IPS DF 4.7 (cell line): ENCODE measurements around the gene GNAS.

Source experiments
- DNase-seq: peaks from one replicate; pipeline ENCODE4 v3.0.0-alpha.2; 2013; ENCODE audit warnings: low spot score; ENCODE audit errors: extremely low read depth

Gene GNAS

DNA sequence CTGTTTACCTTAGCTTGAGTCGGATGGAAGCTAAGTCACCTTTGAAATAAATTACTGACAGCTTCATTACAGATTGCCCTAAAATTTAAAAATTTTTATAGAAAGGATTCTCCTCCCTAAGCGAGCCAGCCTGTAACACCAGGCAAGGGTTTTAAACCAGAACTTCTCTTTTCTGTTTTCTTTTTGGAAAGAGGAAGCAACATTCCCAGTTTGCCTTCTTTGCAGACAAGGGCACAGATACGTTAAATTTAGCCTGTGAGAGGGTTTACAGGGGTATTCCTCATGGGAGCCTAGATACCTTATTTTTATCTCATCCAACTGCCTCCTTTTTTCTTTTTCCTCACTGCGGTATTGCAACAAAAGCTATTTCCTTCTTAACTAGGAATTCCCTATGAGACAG, 45.0 kb downstream of the GNAS start:
- no peak for DNase-seq

DNA sequence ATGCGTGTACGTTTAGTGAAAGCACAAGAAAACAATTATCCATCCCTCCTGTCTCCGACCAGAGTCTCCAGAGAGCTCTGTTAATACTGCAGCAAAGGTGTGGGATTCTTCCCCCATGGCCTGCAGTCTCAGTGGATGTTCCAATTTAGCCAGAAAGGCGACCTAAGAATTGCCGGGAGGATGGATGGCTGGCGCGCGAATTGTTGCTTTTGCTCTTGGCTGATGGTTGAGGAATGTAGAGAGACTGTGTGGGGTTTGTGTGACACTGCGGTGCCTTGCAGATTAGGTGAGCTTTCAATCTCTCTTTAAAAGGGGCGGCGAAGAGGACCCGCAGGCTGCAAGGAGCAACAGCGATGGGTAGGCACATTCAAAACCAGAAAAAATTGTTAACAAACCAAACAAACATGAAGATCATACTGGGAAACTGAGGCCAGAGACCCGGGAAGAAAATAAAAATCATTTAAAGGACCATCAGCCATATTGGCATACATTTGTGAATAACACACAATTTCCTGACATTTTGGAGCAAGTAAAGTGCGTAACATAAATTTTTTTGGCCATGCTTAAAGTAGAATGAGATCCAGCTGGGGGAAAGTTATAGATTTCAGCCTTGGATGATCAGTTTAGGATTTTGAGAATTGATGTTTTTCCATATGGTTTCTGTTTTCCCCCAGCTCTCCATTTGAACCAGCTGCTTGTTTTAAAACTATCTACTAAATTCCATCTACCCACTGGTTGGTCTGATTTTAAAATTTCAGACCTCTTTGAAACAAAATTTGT, 46.3 kb downstream of the GNAS start:
- DNase-seq = no peak

- DNase-seq = no peak
Measured at GRCh38 chr20:58899512-58899911, 47.0 kb downstream of the GNAS start.

DNA sequence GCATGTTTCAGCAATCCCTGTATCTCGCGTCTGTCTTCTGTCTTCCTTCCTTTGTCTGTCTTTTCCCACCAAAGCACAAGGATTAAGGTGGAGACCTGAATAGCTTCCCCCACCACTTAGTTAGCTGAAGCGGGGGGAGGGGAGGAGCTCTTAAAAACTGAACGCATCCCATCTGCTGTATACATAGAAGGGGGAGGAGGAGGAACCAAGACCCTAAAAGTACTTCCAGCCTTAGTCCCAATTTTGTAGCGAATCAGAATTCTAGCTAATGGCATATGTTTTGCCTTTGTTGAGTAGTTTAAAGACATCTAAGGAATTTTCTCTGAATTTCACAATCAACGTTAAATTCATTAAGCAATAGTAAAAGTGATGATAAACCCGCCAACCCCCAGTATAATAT, 47.9 kb downstream of the GNAS start:
- DNase-seq = no peak

DNA sequence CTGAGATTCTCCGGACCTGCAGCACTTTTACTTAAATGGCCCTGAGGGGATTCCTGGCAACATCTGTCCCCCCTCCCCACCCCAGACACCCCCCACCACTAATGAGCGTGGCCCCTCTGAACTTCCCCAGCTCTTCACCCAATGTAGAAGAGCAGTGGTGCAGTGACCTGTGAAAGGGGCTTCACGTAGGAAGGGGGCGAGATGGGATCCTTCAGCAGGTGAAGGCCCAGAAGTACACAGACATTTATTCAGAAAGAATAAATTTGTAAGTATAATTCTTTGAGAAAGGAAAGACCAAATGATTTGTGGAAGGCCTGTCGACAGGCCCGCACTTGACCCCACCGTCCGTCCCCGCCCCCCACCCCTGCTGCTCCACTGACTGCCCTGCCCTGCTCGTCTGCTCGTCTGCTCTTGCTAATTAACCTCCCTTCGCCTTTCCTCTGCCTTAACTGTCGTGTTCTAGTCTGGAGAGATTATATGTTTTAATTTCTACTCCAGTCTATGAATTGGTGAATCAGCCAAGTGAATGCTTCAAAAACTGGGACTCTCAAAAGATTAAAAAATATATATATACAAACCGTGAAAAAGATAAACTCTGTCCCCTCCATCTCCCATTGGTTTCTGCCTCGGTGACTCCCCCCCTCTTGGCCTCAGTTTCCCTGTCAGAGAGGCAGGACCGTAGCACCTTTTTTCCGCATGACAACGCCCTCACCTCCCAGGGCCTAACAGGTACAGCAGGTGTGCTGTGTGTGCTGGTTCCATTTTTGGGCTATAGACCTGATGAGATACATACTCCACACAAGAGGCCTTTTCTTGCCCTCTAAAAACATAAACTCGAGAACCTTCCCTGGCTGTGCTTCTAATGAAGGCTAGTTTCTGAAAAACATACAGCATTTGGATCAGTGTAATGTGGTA, 49.2 kb downstream of the GNAS start:
- DNase-seq = no peak

GRCh38 chr20:58903614-58904013, 51.1 kb downstream of the GNAS start:
- DNase-seq = no peak

DNA sequence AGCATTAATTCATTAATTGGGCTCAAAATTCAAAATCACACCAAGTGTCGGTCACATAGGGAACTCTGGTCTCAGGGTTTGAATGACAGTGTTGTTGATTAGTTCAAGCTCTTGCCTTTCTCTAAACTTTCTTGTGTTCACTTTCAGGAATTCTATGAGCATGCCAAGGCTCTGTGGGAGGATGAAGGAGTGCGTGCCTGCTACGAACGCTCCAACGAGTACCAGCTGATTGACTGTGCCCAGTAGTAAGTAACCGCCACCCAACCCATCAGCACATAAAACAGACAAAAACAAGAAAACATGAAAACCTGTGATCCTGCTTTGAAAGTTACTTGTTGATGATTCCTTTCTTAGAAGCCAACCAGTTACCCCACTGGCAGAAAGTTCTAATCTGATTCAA, 52.7 kb downstream of the GNAS start:
- DNase-seq = no peak

- no peak for DNase-seq
Measured at GRCh38 chr20:58906111-58906510, 53.6 kb downstream of the GNAS start.

DNA sequence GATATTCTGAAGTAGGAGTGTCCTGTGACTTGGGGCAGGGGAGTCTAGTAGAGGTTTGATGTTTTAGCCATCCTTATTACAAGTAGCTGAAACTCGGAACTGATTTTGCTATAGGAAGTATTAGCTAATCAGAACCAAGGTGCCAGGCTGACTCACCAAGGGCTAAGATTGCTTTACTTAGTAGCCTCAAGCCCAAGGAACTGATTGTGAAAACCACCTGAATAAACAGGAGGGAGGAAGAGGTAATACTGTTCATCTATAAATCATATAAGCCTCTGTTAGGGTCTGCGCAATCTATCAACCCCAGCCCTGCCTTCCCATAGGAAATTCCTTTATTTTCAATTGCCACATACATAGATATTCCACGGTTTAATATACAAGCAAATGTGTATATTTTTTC, 54.4 kb downstream of the GNAS start:
- no peak for DNase-seq

DNA sequence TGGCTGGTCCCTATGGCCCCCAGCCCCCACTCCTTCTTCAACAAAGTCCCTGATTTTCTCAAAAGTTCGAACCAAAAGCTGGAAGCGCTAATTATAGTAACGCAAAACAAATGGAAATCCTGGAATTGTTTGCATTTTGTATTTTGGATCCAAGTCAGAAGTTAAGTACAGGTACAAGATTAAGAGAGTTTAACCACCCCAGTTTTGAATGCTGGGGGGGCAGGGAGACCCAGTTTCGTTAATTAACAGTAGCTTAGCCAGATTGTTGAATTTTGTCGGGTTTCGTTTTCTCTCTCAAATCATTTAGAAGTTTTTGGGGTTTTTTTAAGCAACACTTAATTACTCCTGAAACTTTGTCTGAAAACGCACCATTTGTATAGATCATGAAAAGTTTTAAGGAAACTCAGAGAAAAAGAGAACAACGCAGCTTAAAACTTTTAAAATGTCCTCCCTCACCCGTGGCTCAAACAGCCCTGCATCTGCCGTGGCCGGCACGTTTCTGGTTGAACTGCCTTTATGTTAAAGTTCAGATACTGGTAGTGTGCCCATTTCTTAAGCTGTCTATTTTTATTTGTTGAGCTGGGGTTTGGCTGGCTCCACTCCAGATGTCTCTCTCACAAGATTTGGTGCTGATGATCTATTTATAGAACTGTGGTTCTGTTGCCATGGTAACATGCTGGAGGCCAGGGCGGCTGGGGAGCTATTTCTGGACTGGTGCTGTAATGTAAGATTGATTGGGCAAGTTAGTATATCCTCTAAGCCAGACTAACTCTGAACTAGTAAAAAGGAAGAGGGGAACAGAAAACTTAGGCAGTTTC, 55.0 kb downstream of the GNAS start:
- no peak for DNase-seq

DNA sequence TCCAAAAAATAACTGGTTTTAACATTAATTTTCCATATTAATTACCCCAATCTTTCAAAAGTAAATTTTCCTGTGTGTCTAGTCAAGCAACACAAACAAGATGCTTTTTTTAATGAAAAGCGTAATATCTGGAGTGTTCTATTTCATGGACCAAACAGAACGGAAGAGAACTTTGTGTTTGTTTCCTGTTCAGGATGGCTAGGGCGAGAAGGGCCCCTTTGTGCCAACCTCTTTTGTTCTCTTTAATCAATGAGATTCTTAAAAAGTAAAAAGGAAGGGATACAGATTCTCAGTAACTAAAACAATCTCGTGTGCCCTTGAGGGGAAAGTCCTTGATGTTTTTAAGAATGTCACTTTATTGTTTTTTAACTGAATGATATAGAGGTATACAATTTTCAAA, 55.7 kb downstream of the GNAS start:
- no peak for DNase-seq

- DNase-seq = no peak
Measured at GRCh38 chr20:58908941-58909340, 56.4 kb downstream of the GNAS start.

DNA sequence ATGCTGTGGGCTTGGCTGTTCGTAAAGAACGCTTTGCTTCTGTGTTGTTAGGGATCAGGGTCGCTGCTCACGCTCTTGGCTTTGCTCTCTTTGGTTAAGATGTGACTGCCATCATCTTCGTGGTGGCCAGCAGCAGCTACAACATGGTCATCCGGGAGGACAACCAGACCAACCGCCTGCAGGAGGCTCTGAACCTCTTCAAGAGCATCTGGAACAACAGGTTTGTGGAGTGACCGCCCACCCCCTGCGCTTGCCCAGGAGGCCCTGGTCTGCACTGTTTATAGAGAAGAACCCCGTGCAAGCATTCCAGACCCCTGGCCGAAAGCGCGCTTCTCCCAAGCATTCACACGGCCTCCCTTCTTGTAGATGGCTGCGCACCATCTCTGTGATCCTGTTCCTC, 57.1 kb downstream of the GNAS start:
- no peak for DNase-seq

GRCh38 chr20:58910473-58910872, 58.0 kb downstream of the GNAS start:
- DNase-seq = no peak

- no peak for DNase-seq
Measured at GRCh38 chr20:58911309-58911708, 58.8 kb downstream of the GNAS start.

GRCh38 chr20:58911970-58912369, 59.5 kb downstream of the GNAS start:
- DNase-seq = no peak

- DNase-seq = no peak
Measured at GRCh38 chr20:58913079-58913478, 60.6 kb downstream of the GNAS start.

DNA sequence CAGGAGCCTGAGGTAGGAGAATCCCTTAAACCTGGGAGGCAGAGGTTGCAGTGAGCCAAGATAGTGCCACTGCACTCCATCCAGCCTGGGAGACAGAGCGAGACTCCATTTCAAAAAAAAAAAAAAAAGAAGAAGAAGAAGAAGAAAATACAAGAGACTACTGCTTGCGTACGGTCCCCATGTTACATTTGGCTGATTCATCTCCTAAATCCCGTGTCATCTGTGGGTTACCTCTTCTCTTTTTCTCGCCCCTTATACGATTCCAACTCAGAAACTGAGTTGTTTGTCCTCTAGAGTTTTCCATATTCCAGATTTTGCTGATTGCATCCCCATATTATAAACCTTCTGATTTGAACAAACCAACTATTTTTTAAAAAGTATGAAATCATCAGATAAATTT, 66.1 kb downstream of the GNAS start:
- no peak for DNase-seq

- DNase-seq = no peak
Measured at GRCh38 chr20:58921564-58921963, 69.0 kb downstream of the GNAS start.

DNA sequence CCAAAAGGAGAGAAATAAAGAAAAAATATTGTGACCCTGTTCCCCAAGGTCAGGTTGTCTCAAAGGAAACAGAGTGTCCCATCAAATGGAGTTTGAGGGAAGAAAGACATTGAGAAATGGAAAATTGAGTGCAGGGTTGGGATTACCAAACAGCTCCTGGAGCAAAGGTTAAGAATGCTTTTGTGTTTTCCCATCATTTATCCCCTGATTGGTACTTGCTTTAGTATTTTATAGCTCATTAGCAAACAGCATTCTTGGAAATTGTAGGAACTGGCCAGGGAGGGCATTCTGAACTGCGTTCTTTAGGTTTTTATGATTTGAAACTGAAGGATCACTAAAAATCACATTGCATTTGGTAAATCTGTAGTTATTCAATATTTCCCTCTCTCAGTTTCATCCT, 69.5 kb downstream of the GNAS start:
- no peak for DNase-seq

DNA sequence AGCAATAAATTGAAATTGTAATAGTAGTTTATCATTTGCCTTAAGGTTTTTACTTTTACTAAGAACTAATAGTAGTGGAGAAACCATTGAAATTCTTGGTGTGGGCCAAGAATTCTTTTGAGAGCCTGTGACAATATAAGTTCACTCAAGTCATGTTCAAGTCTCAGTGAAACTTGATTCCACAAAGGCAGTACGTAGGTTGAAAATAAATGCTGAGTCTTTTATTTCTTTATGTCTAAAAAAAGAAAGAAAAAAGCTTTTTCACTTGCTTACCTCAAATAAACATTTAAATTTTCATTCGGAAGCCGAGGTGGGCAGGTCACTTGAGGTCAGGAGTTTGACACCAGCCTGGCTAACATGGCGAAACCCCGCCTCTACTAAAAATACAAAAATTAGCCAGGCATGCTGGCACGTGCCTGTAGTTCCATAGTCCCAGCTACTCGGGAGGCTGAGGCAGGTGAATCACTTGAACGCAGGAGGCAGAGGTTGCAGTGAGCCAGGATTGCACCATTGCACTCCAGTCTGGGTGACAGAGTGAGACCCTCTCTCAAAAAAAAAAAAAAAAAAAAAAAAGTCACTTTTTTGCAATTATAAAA, 70.7 kb downstream of the GNAS start:
- DNase-seq = no peak
